ENCODE measurements around the gene EFCC1. TPM values are rescaled to one million over a fixed set of nuclear protein-coding genes. Genes with fewer than 3 reads are reported as not detected.

The EFCC1 gene, protein sequence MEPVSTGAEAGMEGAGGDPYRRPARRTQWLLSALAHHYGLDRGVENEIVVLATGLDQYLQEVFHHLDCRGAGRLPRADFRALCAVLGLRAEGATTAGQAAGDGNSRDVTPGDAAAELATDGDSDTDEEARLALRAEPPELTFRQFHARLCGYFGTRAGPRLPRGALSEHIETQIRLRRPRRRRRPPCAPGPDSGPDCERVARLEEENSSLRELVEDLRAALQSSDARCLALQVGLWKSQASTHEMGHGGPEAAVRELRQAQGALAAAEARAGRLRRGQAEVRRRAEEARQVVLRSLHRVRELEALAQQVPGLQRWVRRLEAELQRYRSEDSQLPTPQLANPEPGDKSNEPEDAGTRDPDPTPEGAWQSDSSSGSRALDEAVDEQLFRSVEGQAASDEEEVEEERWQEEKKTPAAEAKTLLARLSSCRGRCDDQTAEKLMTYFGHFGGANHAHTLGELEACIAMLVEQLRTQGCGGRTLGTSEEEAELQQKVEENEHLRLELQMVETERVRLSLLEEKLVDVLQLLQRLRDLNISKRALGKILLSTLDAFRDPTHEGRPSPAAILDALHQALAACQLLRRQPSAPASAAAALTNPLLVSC
- 10 to 100 TPM in 1 of 4 donors, 1 to 10 TPM in 3; 3.3 to 40.4 (median 4.0) TPM for total RNA-seq

DNA sequence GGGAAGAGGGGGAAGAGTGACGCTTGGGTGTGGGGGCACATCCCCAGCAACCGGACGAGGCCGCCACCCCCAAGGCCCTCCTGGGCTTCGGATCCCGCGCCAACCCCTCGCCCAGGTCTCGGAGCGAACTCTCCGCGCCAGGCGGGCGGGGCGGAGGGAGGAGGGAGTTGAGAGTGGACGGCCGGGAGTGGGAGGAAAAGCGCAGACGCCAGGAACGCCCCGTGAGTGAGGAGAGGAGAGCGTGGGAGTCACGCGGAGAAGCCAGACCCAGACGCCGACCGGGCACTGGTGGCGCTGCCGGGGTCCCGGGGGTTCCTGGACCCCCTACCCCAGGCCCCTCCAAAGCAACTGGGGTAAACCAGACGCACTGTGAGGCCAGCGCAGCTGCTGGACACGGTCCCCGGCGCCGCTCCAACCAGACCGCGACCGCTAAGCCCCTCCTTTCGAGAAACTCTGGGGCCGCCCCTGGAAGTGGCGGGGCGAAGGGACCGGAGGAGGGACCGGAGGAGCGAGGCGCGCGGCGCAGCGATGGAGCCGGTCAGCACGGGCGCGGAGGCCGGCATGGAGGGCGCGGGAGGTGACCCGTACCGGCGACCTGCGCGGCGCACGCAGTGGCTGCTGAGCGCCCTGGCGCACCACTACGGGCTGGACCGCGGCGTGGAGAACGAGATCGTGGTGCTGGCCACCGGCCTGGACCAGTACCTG lies at the start of gene EFCC1:
EFCC1 (plus strand) TSS at position 204 of the 705 bp plus-strand sequence; CDS start at position 529, 325 bp downstream.
- DNase-seq = peak in 2 of 3 donors; percentile 66 to 70
- H3K36me3 ChIP-seq = no peaks in the 10 kb centered on the region
- peaks cover 0 to 38% (median 8%) of the 10 kb centered on the region in 4 donors for H3K4me1 ChIP-seq
- TF ChIP-seq, protein P1, sequence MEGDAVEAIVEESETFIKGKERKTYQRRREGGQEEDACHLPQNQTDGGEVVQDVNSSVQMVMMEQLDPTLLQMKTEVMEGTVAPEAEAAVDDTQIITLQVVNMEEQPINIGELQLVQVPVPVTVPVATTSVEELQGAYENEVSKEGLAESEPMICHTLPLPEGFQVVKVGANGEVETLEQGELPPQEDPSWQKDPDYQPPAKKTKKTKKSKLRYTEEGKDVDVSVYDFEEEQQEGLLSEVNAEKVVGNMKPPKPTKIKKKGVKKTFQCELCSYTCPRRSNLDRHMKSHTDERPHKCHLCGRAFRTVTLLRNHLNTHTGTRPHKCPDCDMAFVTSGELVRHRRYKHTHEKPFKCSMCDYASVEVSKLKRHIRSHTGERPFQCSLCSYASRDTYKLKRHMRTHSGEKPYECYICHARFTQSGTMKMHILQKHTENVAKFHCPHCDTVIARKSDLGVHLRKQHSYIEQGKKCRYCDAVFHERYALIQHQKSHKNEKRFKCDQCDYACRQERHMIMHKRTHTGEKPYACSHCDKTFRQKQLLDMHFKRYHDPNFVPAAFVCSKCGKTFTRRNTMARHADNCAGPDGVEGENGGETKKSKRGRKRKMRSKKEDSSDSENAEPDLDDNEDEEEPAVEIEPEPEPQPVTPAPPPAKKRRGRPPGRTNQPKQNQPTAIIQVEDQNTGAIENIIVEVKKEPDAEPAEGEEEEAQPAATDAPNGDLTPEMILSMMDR (IDR thresholded peaks at IDR 0.05) = no peak
- TF ChIP-seq POLR2A (IDR thresholded peaks at IDR 0.05) = no peak
- H3K4me3 ChIP-seq = peak within 1 kb of the TSS; percentile 39 to 58 (median 50)
- no peaks in the 10 kb centered on the region for H3K9me3 ChIP-seq
- peak within 1 kb of the TSS; percentile 52 to 80 (median 64) for H3K27ac ChIP-seq
- H3K27me3 ChIP-seq = peaks cover 0 to 10% of the 10 kb centered on the region in 2 donors

DNA sequence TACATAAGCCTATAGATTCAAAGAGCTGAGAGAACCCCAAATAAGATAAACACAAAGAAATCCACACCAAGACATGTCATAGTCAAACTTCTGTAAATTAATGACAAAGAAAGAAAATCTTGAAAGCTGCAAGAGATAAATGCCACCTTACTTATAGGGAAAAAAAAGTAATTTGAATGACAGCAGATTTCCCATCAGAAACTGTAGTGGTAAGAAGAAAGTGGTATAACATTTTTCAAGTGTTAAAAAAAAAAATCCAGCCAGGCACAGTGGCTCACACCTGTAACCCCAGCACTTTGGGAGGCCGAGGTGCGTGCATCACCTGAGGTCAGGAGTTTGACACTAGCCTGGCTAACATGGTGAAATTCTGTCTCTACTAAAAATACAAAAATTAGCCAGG lies 44.7 kb upstream of the EFCC1 start:
- H3K9me3 ChIP-seq = no peaks in the 10 kb centered on the region
- TF ChIP-seq, protein P1 (IDR thresholded peaks at IDR 0.05) = no peak
- no peak for TF ChIP-seq POLR2A (IDR thresholded peaks at IDR 0.05)
- no peak overlapping the region for H3K4me3 ChIP-seq
- no peaks in the 10 kb centered on the region for H3K4me1 ChIP-seq
- no peaks in the 10 kb centered on the region for H3K36me3 ChIP-seq
- no peak for DNase-seq
- H3K27me3 ChIP-seq = no peaks in the 10 kb centered on the region
- no peak overlapping the region for H3K27ac ChIP-seq

DNA sequence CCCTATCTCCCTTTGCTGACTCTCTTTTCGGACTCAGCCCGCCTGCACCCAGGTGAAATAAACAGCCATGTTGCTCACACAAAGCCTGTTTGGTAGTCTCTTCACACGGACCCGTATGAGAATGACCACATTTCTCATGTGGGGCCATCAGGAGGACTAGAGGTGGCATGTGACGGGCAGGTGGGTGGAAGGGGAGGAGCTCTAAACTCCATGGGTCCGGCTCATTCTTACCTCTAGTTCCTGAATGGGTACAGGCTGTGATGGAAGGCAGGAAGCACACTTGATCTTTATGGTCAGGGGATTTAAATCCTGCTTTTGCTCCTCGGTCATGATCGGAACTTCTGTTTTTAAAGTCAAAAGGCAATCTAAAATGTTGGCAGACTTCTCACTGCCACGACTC lies 35.8 kb upstream of the EFCC1 start:
- no peaks in the 10 kb centered on the region for H3K9me3 ChIP-seq

DNA sequence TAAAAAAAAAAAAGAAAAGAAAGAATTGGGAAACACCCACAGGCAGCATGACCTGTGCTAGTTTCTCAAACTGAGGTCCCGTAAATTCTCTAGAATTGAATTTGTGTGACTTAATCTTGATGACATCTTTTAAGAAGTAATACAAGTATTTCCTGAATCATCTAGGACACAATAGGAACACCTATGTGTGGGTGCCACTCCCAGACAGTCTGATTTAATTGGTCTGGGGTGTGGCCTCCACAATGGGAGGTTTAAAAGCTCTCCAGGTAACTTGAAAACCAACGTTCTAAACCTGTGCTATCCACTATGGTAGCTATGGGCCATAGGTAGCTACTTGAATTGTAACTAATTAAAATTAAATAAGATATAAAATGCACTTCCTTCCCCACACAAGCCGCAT lies 35.3 kb upstream of the EFCC1 start:
- no peak overlapping the region for H3K27ac ChIP-seq
- H3K4me1 ChIP-seq = peaks cover 0 to 3% (median 0%) of the 10 kb centered on the region in 4 donors
- no peak for DNase-seq
- no peaks in the 10 kb centered on the region for H3K9me3 ChIP-seq
- H3K4me3 ChIP-seq = no peak overlapping the region
- no peaks in the 10 kb centered on the region for H3K27me3 ChIP-seq
- H3K36me3 ChIP-seq = no peaks in the 10 kb centered on the region
- no peak for TF ChIP-seq POLR2A (IDR thresholded peaks at IDR 0.05)
- TF ChIP-seq, protein P1 (IDR thresholded peaks at IDR 0.05) = no peak

More for the DNA sequence above, 35.8 kb upstream of the EFCC1 start:
- Histone ChIP-seq H3K27ac (no peak overlapping the region), H3K36me3 (no peaks in the 10 kb centered on the region), H3K27me3 (no peaks in the 10 kb centered on the region), H3K4me1 (peaks cover 0 to 1% (median 0%) of the 10 kb centered on the region in 4 donors), H3K4me3 (no peak overlapping the region)
- DNase-seq = no peak
- TF ChIP-seq, protein P1 (IDR thresholded peaks at IDR 0.05) = no peak
- TF ChIP-seq POLR2A (IDR thresholded peaks at IDR 0.05) = no peak

DNA sequence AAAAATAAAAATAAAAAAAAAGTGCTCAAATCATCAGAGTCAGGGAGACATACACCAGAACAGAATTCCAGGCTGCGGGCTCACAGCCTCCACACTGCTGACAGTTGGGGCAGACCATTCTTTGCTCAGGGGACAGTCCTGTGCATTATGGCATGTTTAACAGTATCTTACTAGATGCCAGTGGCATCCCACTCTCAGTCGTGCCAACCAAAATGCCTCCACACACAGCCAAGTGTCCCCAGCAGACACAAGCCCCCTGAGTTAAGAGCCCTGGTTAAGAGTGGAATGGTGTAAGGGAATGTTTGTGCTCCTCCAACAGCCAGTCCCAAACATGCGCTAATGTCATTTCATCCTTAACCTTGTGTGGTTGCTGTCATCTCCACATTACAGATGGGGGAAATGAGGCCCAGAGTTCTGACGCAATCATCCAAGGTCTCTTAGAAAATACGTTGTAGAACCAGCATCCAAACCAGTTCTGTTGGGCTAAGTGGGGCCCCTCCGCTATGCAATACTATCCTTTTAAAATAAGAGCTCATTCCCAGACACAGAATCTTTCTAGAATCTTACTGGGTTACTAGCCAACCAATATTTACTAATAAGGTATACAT lies 33.3 kb upstream of the EFCC1 start:
- no peaks in the 10 kb centered on the region for H3K36me3 ChIP-seq
- H3K27ac ChIP-seq = no peak overlapping the region
- no peak for TF ChIP-seq POLR2A (IDR thresholded peaks at IDR 0.05)
- TF ChIP-seq, protein P1 (IDR thresholded peaks at IDR 0.05) = no peak
- no peaks in the 10 kb centered on the region for H3K9me3 ChIP-seq
- H3K4me1 ChIP-seq = peaks cover 0 to 3% (median 0%) of the 10 kb centered on the region in 4 donors
- no peaks in the 10 kb centered on the region for H3K27me3 ChIP-seq
- no peak overlapping the region for H3K4me3 ChIP-seq
- DNase-seq = no peak

Data from Peyer's patch (tissue), 4 donors.